GM04503 (cell line): ENCODE data around the gene CAMTA1.
"Not testable (repeated sequence)": the region's sequence is repeated elsewhere in the genome, so short reads cannot be mapped to it uniquely, and the experiment has no call there.

Experiments used
- DNase-seq: peaks from one replicate; pipeline ENCODE4 v3.0.0-alpha.2; 2012; ENCODE audit warnings: low read depth

Gene CAMTA1

GRCh38 chr1:7590426-7590790, 805.2 kb downstream of the CAMTA1 start:
- DNase-seq: no peak

- DNase-seq: no peak
Measured at GRCh38 chr1:7591565-7591964, 806.3 kb downstream of the CAMTA1 start.

GRCh38 chr1:7592120-7592798, 807.0 kb downstream of the CAMTA1 start:
- no peak for DNase-seq

GRCh38 chr1:7594002-7594713, 808.9 kb downstream of the CAMTA1 start:
- DNase-seq: no peak

- no peak for DNase-seq
Measured at GRCh38 chr1:7594714-7595295, 809.6 kb downstream of the CAMTA1 start.

- DNase-seq: no peak
Measured at GRCh38 chr1:7595336-7595735, 810.1 kb downstream of the CAMTA1 start.

- DNase-seq: no peak
Measured at GRCh38 chr1:7596126-7596965, 811.1 kb downstream of the CAMTA1 start.

- DNase-seq: not testable (repeated sequence)
Measured at GRCh38 chr1:7598058-7598457, 812.8 kb downstream of the CAMTA1 start.

GRCh38 chr1:7604906-7605305, 819.7 kb downstream of the CAMTA1 start:
- DNase-seq: not testable (repeated sequence)

GRCh38 chr1:7606096-7606495, 820.8 kb downstream of the CAMTA1 start:
- no peak for DNase-seq

GRCh38 chr1:7607097-7607496, 821.8 kb downstream of the CAMTA1 start:
- DNase-seq: no peak

- DNase-seq: no peak
Measured at GRCh38 chr1:7608628-7609305, 823.5 kb downstream of the CAMTA1 start.

- DNase-seq: no peak
Measured at GRCh38 chr1:7609311-7609994, 824.2 kb downstream of the CAMTA1 start.

GRCh38 chr1:7610106-7610731, 825.0 kb downstream of the CAMTA1 start:
- DNase-seq: no peak

- no peak for DNase-seq
Measured at GRCh38 chr1:7610936-7611335, 825.7 kb downstream of the CAMTA1 start.

GRCh38 chr1:7611421-7612010, 826.3 kb downstream of the CAMTA1 start:
- no peak for DNase-seq

GRCh38 chr1:7613106-7613850, 828.0 kb downstream of the CAMTA1 start:
- DNase-seq: no peak

- DNase-seq: no peak
Measured at GRCh38 chr1:7613851-7614205, 828.6 kb downstream of the CAMTA1 start.

- no peak for DNase-seq
Measured at GRCh38 chr1:7614576-7615074, 829.4 kb downstream of the CAMTA1 start.

GRCh38 chr1:7615138-7615537, 829.9 kb downstream of the CAMTA1 start:
- DNase-seq: no peak
